ENCODE measurements around the gene CHST13. TPM values are rescaled to one million over a fixed set of nuclear protein-coding genes. Genes with fewer than 3 reads are reported as not detected.

CHST13 gene
- total RNA-seq, 2 experiments from 2014 or later: not detected

DNA sequence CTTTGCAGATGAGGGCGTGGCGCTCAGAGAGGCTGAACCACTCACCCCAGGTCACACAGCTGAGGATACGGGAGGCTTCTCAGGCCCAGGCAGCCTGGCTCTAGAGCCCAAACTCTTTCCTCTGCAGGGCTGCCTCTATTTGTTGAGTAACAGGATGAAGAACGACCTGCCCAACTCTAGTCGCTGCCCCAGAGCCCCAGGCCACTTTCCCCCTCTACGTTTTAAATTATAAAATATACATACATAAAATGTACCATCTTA lies 29.1 kb upstream of the CHST13 start:
- Mint-ChIP-seq H3K27ac (no peak overlapping the region), H3K4me1 (ENCODE audit: low read depth) (peaks cover 11% of the 10 kb centered on the region), H3K36me3 (ENCODE audit: low read depth) (no peaks in the 10 kb centered on the region), H3K4me3 (no peak overlapping the region), H3K27me3 (no peaks in the 10 kb centered on the region), H3K9me3 (no peaks in the 10 kb centered on the region)
- no peak for TF ChIP-seq CTCF (IDR thresholded peaks at IDR 0.05)
- Histone ChIP-seq H3K4me3 (ENCODE audit: low read length) (no peak overlapping the region), H3K27ac (ENCODE audit: low read depth in 1 of 2, low read length in 2 of 2) (no peak overlapping the region), H3K4me1 (ENCODE audit: insufficient read depth, low read length) (no peaks in the 10 kb centered on the region), H3K27me3 (ENCODE audit: control insufficient read depth in 1 of 2, insufficient read depth in 2 of 2, low read length in 2 of 2) (no peaks in the 10 kb centered on the region), H3K9me3 (ENCODE audit: control insufficient read depth in 1 of 2, insufficient read depth in 1 of 2, low read length in 2 of 2) (no peaks in the 10 kb centered on the region), H3K36me3 (ENCODE audit: insufficient read depth, low read length) (no peaks in the 10 kb centered on the region)
- ChIA-PET POLR2A (no interaction called here), CTCF (no interaction called here)
- intact Hi-C loops (cut with DNase I, micrococcal nuclease): no loop called here
- no peak for DNase-seq
- no peak for ATAC-seq (ENCODE audit: poor library complexity)

- Histone ChIP-seq H3K4me1 (ENCODE audit: insufficient read depth, low read length) (no peaks in the 10 kb centered on the region), H3K9me3 (ENCODE audit: control insufficient read depth in 1 of 2, insufficient read depth in 1 of 2, low read length in 2 of 2) (no peaks in the 10 kb centered on the region), H3K27ac (ENCODE audit: low read depth in 1 of 2, low read length in 2 of 2) (no peak overlapping the region), H3K27me3 (ENCODE audit: control insufficient read depth in 1 of 2, insufficient read depth in 2 of 2, low read length in 2 of 2) (no peaks in the 10 kb centered on the region), H3K36me3 (ENCODE audit: insufficient read depth, low read length) (no peaks in the 10 kb centered on the region), H3K4me3 (ENCODE audit: low read length) (no peak overlapping the region)
- ATAC-seq (ENCODE audit: poor library complexity): no peak
- CTCF ChIA-PET: no interaction called here
- Mint-ChIP-seq H3K36me3 (ENCODE audit: low read depth) (no peaks in the 10 kb centered on the region), H3K27me3 (no peaks in the 10 kb centered on the region), H3K4me1 (ENCODE audit: low read depth) (peaks cover 11% of the 10 kb centered on the region), H3K27ac (no peak overlapping the region), H3K9me3 (no peaks in the 10 kb centered on the region), H3K4me3 (no peak overlapping the region)
- DNase-seq: no peak
- POLR2A ChIA-PET: no interaction called here
- intact Hi-C loops (cut with DNase I, micrococcal nuclease): no loop called here
- TF ChIP-seq CTCF (IDR thresholded peaks at IDR 0.05): no peak
Observed at GRCh38 chr3:126495786-126496185, 28.2 kb upstream of the CHST13 start.

DNA sequence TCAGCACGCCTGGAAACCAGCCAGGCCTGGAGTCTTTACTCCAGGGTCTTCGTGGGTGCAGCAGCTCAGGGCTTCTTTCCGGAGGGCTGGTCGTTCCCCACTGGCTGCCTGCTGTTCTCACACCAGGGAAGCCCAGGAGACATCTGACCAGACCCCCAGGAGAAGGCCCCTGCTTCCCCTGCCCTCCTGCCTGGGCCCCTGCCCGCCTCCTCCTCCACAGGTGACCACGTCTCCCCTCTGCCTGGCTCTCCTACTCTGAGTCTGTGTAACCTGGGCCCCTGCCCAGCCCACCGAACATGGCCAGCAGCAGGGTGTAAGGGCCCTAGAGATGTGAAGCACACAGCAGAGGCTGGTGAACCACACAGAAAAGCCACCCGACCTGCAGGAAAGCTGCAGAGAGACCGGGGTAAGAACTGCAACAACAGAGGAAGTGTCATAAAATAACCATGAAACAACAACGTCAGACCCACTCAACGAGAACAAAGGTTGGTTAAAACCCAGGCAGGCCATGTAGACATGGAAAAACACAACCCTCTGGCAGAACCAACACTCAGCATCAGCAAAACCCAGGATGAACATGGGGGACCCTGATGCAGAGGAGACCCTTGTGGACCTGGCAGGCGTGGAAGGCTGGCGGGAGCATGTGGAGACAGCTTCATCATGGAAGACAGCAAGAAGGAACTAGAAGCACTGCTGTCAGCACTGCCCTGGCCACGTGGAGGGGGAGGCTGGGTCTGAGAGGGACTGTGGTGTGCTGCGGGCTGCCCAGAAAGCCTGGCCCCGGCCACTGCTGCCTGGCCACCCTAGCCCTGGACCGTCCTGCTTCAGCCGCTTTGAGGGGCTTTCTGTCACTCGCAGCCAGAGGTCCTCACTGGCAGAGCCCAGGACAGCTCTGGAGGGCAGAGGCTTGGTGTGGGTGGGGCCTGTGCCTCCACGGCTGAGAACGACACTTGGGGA lies 26.8 kb upstream of the CHST13 start:
- Mint-ChIP-seq H3K27me3 (no peaks in the 10 kb centered on the region), H3K4me3 (no peak overlapping the region), H3K36me3 (ENCODE audit: low read depth) (no peaks in the 10 kb centered on the region), H3K4me1 (ENCODE audit: low read depth) (peaks cover 11% of the 10 kb centered on the region), H3K9me3 (no peaks in the 10 kb centered on the region), H3K27ac (no peak overlapping the region)
- ChIA-PET CTCF (no interaction called here), POLR2A (no interaction called here)
- TF ChIP-seq CTCF (IDR thresholded peaks at IDR 0.05): no peak
- Histone ChIP-seq H3K36me3 (ENCODE audit: insufficient read depth, low read length) (no peaks in the 10 kb centered on the region), H3K27ac (ENCODE audit: low read depth in 1 of 2, low read length in 2 of 2) (no peak overlapping the region), H3K27me3 (ENCODE audit: control insufficient read depth in 1 of 2, insufficient read depth in 2 of 2, low read length in 2 of 2) (no peaks in the 10 kb centered on the region), H3K4me1 (ENCODE audit: insufficient read depth, low read length) (no peaks in the 10 kb centered on the region), H3K4me3 (ENCODE audit: low read length) (no peak overlapping the region), H3K9me3 (ENCODE audit: control insufficient read depth in 1 of 2, insufficient read depth in 1 of 2, low read length in 2 of 2) (no peaks in the 10 kb centered on the region)
- ATAC-seq (ENCODE audit: poor library complexity) (no peak), DNase-seq (no peak)
- intact Hi-C loops (cut with DNase I, micrococcal nuclease): no loop called here
